ENCODE results near the gene MRPL36. TPM values are rescaled to one million over a fixed set of nuclear protein-coding genes. Genes with fewer than 3 reads are reported as not detected.

Gene MRPL36
- total RNA-seq, 1 experiment from 2014 or later, result 79.9 TPM

DNA sequence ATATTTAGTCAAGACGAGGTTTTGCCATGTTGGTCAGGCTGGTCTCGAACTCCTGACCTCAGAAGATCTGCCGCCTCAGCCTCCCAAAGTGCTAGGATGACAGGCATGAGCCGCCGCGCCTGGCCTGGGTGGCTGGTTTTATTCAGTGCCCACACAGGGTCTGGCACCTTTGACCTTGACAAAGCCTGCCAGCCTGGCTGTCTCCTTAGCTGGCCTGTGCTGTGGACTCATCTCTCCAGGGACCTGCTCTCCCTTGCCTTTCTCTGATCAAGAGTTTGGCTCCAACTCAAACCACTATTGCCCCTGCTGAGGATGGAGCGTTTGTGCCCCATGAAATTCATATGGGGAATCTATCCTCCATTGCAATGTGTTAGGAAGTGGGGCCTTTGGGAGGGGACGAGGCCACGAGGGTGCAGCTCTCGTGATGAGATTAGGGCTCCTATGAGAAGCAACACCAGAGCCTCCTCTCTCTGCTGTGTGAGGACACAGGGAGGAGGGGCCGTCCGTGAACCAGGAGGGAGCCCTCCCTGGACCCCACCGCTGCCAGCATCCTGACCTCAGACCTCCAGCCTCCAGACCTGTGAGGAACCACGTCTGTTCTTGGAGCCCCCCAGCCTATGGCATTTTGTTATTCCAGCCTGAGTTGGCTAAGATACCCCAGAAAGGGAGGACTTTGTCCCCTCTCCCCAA is 45.0 kb downstream of the MRPL36 start:
- ATAC-seq (no peak), DNase-seq (ENCODE audit: low read depth, low spot score) (no peak)
- intact Hi-C loops (cut with micrococcal nuclease; ENCODE audit: unreplicated experiment), result no loop called here
- TF ChIP-seq CTCF (IDR thresholded peaks at IDR 0.05), result no peak
- no peak for TF ChIP-seq POLR2AphosphoS5 (IDR thresholded peaks at IDR 0.05; ENCODE audit: low read depth, low read length)
- no peak for TF ChIP-seq TCF7L2 (IDR thresholded peaks at IDR 0.05; ENCODE audit: low read depth, low read length)
- no peak for TF ChIP-seq REST (IDR thresholded peaks at IDR 0.05; ENCODE audit: insufficient read depth in 1 of 2, low read depth in 2 of 2, low read length in 1 of 2)
- TF ChIP-seq SIN3A (IDR thresholded peaks at IDR 0.05; ENCODE audit: borderline replicate concordance, insufficient read depth, low read depth, low read length), result no peak
- Histone ChIP-seq H3K27ac (ENCODE audit: low read length) (no peak overlapping the region), H3K4me1 (ENCODE audit: control insufficient read depth, insufficient read depth, low read length) (no peaks in the 10 kb centered on the region), H3K36me3 (ENCODE audit: control insufficient read depth, insufficient read depth, low read length) (no peaks in the 10 kb centered on the region), H3K27me3 (ENCODE audit: control insufficient read depth, insufficient read depth, low read length) (no peaks in the 10 kb centered on the region), H3K9me3 (ENCODE audit: control insufficient read depth, insufficient read depth, low read depth, low read length) (no peaks in the 10 kb centered on the region), H3K4me3 (ENCODE audit: low read depth in 2 of 2, low read length in 2 of 2) (no peak overlapping the region)
- POLR2A ChIA-PET, result no interaction called here
- CTCF ChIA-PET, result no interaction called here
- in situ Hi-C loops (cut with HindIII; ENCODE audit: low pct_unique_long_range_greater_than_20kb, low sequenced_read_pairs), result no loop called here
- no TSS peak for BruUV-seq (replicated peaks)

DNA sequence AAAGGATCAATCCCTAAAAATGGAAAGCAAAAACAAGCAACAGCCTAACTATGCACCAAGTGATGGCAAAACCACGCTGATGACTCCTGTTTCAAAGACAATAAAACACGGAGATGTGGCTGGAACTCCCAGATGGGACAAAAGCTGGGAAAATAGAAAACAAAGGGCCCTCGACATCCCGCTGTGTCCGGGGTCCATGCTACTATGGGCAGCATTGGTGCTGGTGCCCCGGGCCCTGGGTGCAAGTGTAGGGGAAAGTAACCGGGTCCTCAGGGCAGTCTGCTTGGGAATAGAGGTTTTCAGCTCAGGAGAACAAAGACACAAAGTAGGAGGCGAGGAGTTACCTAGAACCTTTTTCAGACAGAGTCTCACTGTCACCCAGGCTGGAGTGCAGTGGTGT is 46.1 kb downstream of the MRPL36 start:
- no peaks in the 10 kb centered on the region for H3K9me3 ChIP-seq (ENCODE audit: control insufficient read depth, insufficient read depth, low read depth, low read length)
- H3K27ac ChIP-seq (ENCODE audit: low read length), result no peak overlapping the region
- no peak overlapping the region for H3K4me3 ChIP-seq (ENCODE audit: low read depth in 2 of 2, low read length in 2 of 2)
- H3K4me1 ChIP-seq (ENCODE audit: control insufficient read depth, insufficient read depth, low read length), result no peaks in the 10 kb centered on the region
- H3K36me3 ChIP-seq (ENCODE audit: control insufficient read depth, insufficient read depth, low read length), result no peaks in the 10 kb centered on the region
- DNase-seq (ENCODE audit: low read depth, low spot score), result no peak
- intact Hi-C loops (cut with micrococcal nuclease; ENCODE audit: unreplicated experiment) (no loop called here), in situ Hi-C loops (cut with HindIII; ENCODE audit: low pct_unique_long_range_greater_than_20kb, low sequenced_read_pairs) (no loop called here)
- CTCF ChIA-PET, result no interaction called here
- TF ChIP-seq SIN3A (IDR thresholded peaks at IDR 0.05; ENCODE audit: borderline replicate concordance, insufficient read depth, low read depth, low read length), result no peak
- no peak for TF ChIP-seq POLR2AphosphoS5 (IDR thresholded peaks at IDR 0.05; ENCODE audit: low read depth, low read length)
- TF ChIP-seq REST (IDR thresholded peaks at IDR 0.05; ENCODE audit: insufficient read depth in 1 of 2, low read depth in 2 of 2, low read length in 1 of 2), result no peak
- TF ChIP-seq CTCF (IDR thresholded peaks at IDR 0.05), result no peak
- TF ChIP-seq TCF7L2 (IDR thresholded peaks at IDR 0.05; ENCODE audit: low read depth, low read length), result no peak
- H3K27me3 ChIP-seq (ENCODE audit: control insufficient read depth, insufficient read depth, low read length), result no peaks in the 10 kb centered on the region
- POLR2A ChIA-PET, result no interaction called here
- no peak for ATAC-seq
- BruUV-seq (replicated peaks), result no TSS peak
